NCI-H524 treated with DMSO at 0.1 percent for 48 hours (cell line): ENCODE results near the gene LRTM1.
A peak's percentile ranks its signal among the peaks of the same experiment; 100 is the strongest.

Source experiments
- DNase-seq: peaks from one replicate; lab custom pipeline; 2025; lab: John Stamatoyannopoulos, UW

Gene LRTM1

GRCh38 chr3:54928046-54928770, at the start of gene LRTM1:
TSS of gene LRTM1 (minus strand) at chr3:54928059. CDS start at chr3:54927911, 148 bp downstream.
- DNase-seq, result peak; percentile 55

- DNase-seq, result no peak
Observed at GRCh38 chr3:54977439-54977838, 49.6 kb upstream of the LRTM1 start.

GRCh38 chr3:54970895-54971294, 43.0 kb upstream of the LRTM1 start:
- DNase-seq, result no peak

GRCh38 chr3:54969652-54970051, 41.8 kb upstream of the LRTM1 start:
- peak; percentile 46 for DNase-seq

DNA sequence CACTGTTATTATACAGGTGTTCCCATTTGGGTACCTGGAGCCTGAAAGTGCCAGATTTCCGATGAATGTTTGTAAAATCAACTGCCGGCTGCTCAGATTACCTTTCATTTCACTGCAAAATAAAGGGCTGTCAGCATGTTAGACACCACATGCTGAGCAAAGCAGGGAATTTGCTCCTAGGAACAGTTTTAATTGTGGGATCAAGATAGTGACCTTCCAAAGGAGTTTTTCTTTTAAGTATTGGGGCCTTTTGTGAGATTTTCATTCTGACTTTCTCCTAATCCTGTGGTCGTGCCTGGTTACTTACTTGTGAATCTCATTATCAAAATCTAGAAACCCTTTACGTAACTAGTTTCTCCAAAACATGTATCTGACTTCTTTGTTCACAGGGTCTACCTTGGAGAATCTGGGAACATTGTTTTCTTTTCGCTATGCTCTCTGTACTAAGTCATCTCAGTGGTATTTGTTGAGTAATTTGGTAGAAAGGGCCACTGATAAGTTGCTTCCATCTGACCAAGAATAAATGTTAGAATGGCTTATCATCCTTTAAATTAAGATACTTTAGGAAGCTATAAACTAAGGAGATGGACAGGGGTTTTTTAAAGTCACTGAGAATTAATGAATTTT, 40.8 kb upstream of the LRTM1 start:
- no peak for DNase-seq

DNA sequence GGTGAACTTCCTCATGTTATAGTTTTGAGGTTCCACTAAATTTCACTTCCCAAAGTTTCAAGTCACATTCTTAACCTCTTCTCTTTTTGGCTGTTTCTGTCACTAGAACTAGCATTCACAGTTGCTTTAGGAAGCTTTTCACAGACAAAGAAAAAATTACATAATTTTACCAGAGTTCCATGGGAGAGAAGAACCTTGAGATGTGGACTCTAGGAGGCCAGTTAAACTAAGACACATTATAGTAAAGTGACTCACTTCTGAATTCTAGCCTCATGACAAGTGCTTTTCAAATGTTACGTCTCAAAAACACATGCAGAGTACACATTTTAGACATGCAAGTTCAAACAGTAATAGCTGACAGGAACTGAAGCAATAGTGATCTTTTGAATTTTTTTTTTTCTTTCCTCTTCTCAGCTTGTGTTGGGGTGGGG, 39.9 kb upstream of the LRTM1 start:
- DNase-seq, result no peak

DNA sequence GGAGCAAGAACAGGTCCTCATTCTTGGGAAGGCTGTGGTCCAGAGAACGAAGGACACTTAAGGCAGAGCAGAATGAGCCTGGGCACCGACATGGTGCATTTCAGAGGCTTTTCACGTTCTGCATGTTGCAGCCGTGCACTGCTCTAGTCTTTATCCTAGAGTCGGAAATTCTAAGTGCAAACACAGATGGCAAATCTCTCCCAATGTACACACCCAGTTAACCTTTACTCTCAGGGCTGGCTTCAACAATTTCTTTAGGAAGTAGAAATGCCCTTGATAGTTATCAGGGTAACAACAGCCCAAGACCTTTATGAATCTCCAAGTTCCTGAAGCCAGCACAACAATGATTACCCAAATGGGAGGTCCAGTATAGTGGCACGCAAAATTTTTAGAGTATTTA, 39.1 kb upstream of the LRTM1 start:
- DNase-seq, result no peak

GRCh38 chr3:54965746-54966145, 37.9 kb upstream of the LRTM1 start:
- no peak for DNase-seq

DNA sequence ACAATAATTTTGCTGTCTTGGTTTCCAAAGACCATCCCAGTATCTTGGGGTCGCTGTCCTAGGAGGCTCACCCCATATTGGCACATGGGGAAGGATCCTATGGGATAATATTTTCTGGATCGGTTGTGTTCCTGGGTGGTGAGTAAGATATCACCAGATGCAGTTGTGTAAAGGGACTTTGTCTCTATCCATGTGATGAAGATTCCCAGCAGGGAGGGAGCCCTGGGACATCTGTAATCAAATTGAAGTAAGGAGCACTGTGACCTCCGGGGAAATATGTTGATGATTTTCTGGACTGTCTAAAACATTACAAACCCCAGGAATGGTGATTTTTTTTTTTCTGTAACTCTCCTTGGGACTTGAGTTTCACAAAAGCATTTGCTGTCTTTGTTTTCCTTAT, 36.2 kb upstream of the LRTM1 start:
- no peak for DNase-seq

DNA sequence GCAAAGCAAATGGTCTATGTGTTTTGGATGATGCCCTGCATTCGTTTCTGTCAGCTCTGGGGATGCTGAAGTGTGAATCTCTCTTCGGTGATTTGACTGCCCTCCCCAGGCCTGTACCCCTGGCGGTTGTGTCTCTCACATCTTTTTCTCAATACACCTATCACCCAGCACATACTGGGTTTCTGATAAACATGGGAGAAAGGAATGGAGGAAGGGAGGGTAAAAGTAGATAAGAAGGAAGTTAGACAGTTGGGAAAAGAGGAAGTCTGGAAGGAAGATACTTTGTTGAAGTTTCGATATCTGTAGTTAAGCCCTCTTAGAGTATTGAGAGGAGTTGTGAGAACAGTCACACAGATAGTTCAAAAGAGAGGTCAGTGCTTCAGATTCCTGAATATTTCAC, 35.8 kb upstream of the LRTM1 start:
- no peak for DNase-seq

DNA sequence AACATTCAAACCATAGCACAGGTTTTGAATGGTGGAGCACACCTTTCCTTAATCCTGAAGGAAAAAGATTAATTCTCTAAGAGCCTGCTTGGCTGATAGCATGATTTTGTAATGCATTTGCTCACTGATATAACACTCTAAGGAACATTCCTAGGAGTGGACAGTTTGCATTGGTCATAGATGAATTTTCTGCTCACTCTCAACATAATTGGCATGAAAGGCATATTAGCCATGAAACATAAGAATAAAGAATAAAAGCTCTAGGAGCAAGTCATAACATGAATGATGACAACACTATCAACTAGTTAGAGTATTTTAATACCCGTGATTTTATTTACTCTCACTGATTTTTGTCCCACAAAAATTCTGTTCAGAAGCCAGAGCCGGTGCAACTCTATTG, 34.3 kb upstream of the LRTM1 start:
- no peak for DNase-seq

DNA sequence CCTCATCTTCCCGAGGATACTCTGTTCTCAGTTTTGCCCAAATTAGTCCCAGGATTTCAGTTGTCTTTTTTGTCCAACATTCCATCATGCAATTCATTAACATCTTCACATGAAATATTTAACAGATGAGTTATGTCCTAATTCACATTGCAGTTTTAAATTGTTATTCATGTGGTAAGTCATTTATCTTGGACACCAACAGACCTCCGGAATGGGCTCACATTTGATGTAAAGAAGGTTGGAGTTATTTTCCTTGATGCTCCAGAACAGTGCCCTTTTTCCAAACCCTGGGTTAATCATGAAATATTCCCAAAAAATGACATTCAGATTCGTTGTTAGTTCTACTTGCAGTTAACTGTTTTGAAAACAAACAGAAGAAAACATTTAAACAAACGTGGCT, 32.8 kb upstream of the LRTM1 start:
- no peak for DNase-seq

GRCh38 chr3:54960082-54960481, 32.2 kb upstream of the LRTM1 start:
- DNase-seq, result no peak

- no peak for DNase-seq
Observed at GRCh38 chr3:54957711-54958110, 29.9 kb upstream of the LRTM1 start.

- no peak for DNase-seq
Observed at GRCh38 chr3:54955941-54956340, 28.1 kb upstream of the LRTM1 start.

DNA sequence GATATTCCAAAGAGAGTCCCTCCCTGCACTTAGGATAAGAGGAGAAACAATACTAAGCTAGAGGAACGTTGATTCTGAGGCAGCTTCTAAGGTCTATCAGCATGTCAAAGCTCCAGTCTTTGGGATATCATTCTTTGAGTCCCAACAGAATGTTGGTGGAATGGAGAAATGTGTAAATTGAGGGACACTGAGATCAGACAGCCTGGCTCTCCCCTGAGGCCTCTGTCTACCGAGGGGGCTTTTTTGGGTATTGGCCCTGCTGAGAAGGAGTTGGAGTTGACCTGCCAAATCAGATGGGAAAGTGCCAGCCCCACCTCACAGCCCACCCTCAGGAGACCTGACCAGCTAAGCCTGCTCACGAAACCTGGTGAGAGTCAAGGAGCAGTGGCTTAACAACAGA, 27.6 kb upstream of the LRTM1 start:
- no peak for DNase-seq

- no peak for DNase-seq
Observed at GRCh38 chr3:54954521-54954920, 26.7 kb upstream of the LRTM1 start.

DNA sequence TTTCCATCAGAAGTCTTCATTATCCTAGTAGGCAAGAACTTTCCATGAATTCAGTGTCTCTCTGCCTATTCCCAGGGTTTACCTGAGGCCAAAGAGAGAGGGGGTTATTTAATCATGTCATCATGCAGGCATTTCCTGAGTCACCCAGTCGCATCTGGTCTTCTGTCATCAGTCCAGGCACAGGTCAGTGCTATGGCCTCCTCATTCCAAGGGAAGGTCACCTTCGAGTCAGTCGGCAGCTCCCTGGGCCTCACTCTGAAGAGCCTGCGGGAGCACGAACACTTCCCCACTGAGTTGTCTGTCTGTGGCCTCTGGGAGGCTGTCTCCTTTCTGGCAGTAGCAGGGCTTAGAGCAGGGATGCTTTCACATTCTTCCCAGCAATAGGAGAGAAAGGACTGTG, 26.2 kb upstream of the LRTM1 start:
- DNase-seq, result no peak

- no peak for DNase-seq
Observed at GRCh38 chr3:54951405-54951804, 23.5 kb upstream of the LRTM1 start.

GRCh38 chr3:54950391-54951003, 22.6 kb upstream of the LRTM1 start:
- DNase-seq, result no peak

- DNase-seq, result no peak
Observed at GRCh38 chr3:54949491-54950044, 21.7 kb upstream of the LRTM1 start.

GRCh38 chr3:54941690-54942362, 14.0 kb upstream of the LRTM1 start:
- no peak for DNase-seq

DNA sequence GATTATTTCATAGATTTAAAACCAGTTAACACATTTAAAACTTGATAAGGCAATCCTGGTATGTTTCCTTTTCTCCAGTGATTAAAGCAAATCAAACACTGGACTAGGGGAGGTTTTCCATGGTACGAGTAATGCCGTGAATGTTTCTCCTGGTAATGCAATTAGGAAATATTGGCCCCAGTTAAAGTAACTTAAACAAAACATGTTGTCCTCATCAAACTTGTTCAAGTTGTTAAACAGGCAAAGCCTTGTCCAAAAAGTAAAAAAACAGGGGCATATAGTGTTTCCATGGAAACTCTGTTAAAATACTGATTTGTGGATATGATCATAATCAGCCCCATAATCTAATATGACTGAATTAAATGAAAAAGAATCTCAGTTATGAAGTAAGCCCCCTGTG, 13.1 kb upstream of the LRTM1 start:
- DNase-seq, result no peak
